SU-DHL-6 (cell line): ENCODE measurements around the gene IDH1.

Experiments
- CTCF ChIP-seq: fragments of 200-600 bp; sonication (generic); IDR thresholded peaks from one replicate; pipeline ENCODE4 v1.5.1; 2017; ENCODE audit warnings: antibody characterized with exemption, mild to moderate bottlenecking, low read length, moderate library complexity; ENCODE audit not compliant: insufficient read depth, poor library complexity, severe bottlenecking
- EZH2phosphoT487 ChIP-seq: fragments of 200-600 bp; sonication (generic), shearing (Covaris generic); conservative IDR thresholded peaks from 2 replicates; pipeline ENCODE4 v1.6.1; 2018; ENCODE audit warnings: mild to moderate bottlenecking, antibody characterized with exemption, low read length, moderate library complexity, mixed read lengths

- TF ChIP-seq CTCF, result no peak
- TF ChIP-seq EZH2phosphoT487, result no peak
Measured at GRCh38 chr2:208269091-208269490, 14.2 kb upstream of the IDH1 start.
